H9 (cell line): ENCODE measurements around the gene MAP3K9. TPM values are rescaled to one million over a fixed set of nuclear protein-coding genes. Genes with fewer than 3 reads are reported as not detected.

Experiments
- DNase-seq: peaks from one replicate; pipeline ENCODE4 v3.0.0-alpha.2; 2017
- H2AFZ ChIP-seq: one replicate; pipeline ENCODE4 v1.6.1; 2013; ENCODE audit warnings: mild to moderate bottlenecking, low read length, control low read depth, moderate library complexity
- H2AK5ac ChIP-seq: 2 replicates; pipeline ENCODE4 v1.6.1; 2013; ENCODE audit warnings: low read length, control low read depth, mixed read lengths; ENCODE audit not compliant: insufficient read length
- H2BK120ac ChIP-seq: one replicate; pipeline ENCODE4 v1.6.1; 2013; ENCODE audit warnings: low read depth, mild to moderate bottlenecking, low read length, control low read depth, inconsistent platforms; ENCODE audit not compliant: poor library complexity, severe bottlenecking
- H2BK12ac ChIP-seq: 2 replicates; pipeline ENCODE4 v1.6.1; 2013; ENCODE audit warnings: low read length, control low read depth, mixed read lengths, low read depth; ENCODE audit not compliant: insufficient read length
- H2BK15ac ChIP-seq: 2 replicates; pipeline ENCODE4 v1.6.1; 2013; ENCODE audit warnings: low read depth, low read length, control low read depth
- H2BK20ac ChIP-seq: one replicate; pipeline ENCODE4 v1.6.1; 2013; ENCODE audit warnings: low read depth, mild to moderate bottlenecking, low read length, control low read depth, inconsistent platforms; ENCODE audit not compliant: poor library complexity, severe bottlenecking
- H2BK5ac ChIP-seq: 2 replicates; pipeline ENCODE4 v1.6.1; 2013; ENCODE audit warnings: low read length, control low read depth, mixed read lengths; ENCODE audit not compliant: insufficient read length
- H3K14ac ChIP-seq: 2 replicates; pipeline ENCODE4 v1.6.1; 2013; ENCODE audit warnings: low read length, control low read depth; ENCODE audit not compliant: insufficient read depth
- H3K18ac ChIP-seq: 2 replicates; pipeline ENCODE4 v1.6.1; 2013; ENCODE audit warnings: low read depth, mild to moderate bottlenecking, mixed read lengths, low read length, control low read depth; ENCODE audit not compliant: insufficient read length
- H3K23ac ChIP-seq: 2 replicates; pipeline ENCODE4 v1.6.1; 2013; ENCODE audit warnings: low read length, control low read depth, mixed read lengths, low read depth; ENCODE audit not compliant: insufficient read length
- H3K23me2 ChIP-seq: 2 replicates; pipeline ENCODE4 v1.6.1; 2013; ENCODE audit warnings: low read depth, mild to moderate bottlenecking, mixed read lengths, low read length, control low read depth; ENCODE audit not compliant: insufficient read length, poor library complexity, severe bottlenecking
- H3K27ac ChIP-seq: 2 replicates; pipeline ENCODE4 v1.5.1; 2013; ENCODE audit warnings: low read length, control low read depth, mixed read lengths, low read depth; ENCODE audit not compliant: insufficient read length
- H3K27me3 ChIP-seq: 2 replicates; pipeline ENCODE4 v1.6.1; 2013; ENCODE audit warnings: low read length, control low read depth, inconsistent platforms; ENCODE audit not compliant: insufficient read depth
- H3K4ac ChIP-seq: 2 replicates; pipeline ENCODE4 v1.6.1; 2013; ENCODE audit warnings: low read depth, mild to moderate bottlenecking, control low read depth, inconsistent platforms, low read length, moderate library complexity
- H3K4me1 ChIP-seq: 2 replicates; pipeline ENCODE4 v1.6.1; 2013; ENCODE audit warnings: low read length, control low read depth, inconsistent platforms; ENCODE audit not compliant: insufficient read depth
- H3K4me2 ChIP-seq: 2 replicates; pipeline ENCODE4 v1.6.1; 2013; ENCODE audit warnings: low read length, control low read depth, mixed read lengths; ENCODE audit not compliant: insufficient read length, insufficient read depth
- H3K56ac ChIP-seq: 2 replicates; pipeline ENCODE4 v1.6.1; 2013; ENCODE audit warnings: low read depth, mild to moderate bottlenecking, mixed read lengths, low read length, control low read depth; ENCODE audit not compliant: insufficient read length
- H3K79me1 ChIP-seq: 2 replicates; pipeline ENCODE4 v1.6.1; 2013; ENCODE audit warnings: low read depth, mild to moderate bottlenecking, moderate library complexity, low read length, control low read depth, inconsistent platforms; ENCODE audit not compliant: insufficient read depth, poor library complexity, severe bottlenecking
- H3K79me2 ChIP-seq: 2 replicates; pipeline ENCODE4 v1.6.1; 2013; ENCODE audit warnings: low read length, control low read depth, inconsistent platforms; ENCODE audit not compliant: insufficient read depth
- H3K9ac ChIP-seq: 2 replicates; pipeline ENCODE4 v1.6.1; 2013; ENCODE audit warnings: low read length, control low read depth, mixed read lengths; ENCODE audit not compliant: insufficient read length; ENCODE audit errors: extremely low read depth
- H3K9me3 ChIP-seq: one replicate; pipeline ENCODE4 v1.6.1; 2013; ENCODE audit warnings: low read depth, low read length, inconsistent platforms; ENCODE audit not compliant: control insufficient read depth
- H3T11ph ChIP-seq: one replicate; pipeline ENCODE4 v1.6.1; 2013; ENCODE audit warnings: mild to moderate bottlenecking, low read length, control low read depth, inconsistent platforms
- H4K20me1 ChIP-seq: one replicate; pipeline ENCODE4 v1.6.1; 2013; ENCODE audit not compliant: control insufficient read depth, insufficient read length, insufficient read depth
- H4K5ac ChIP-seq: 2 replicates; pipeline ENCODE4 v1.6.1; 2013; ENCODE audit warnings: low read depth, mild to moderate bottlenecking, mixed read lengths, low read length, control low read depth; ENCODE audit not compliant: insufficient read length
- H4K8ac ChIP-seq: replicated peaks from 2 replicates; pipeline ENCODE4 v1.6.1; 2013; ENCODE audit warnings: low read length, control low read depth, mixed read lengths, low read depth; ENCODE audit not compliant: insufficient read length
- H4K91ac ChIP-seq: 2 replicates; pipeline ENCODE4 v1.6.1; 2013; ENCODE audit warnings: low read depth, mild to moderate bottlenecking, moderate library complexity, mixed read lengths, low read length, control low read depth; ENCODE audit not compliant: insufficient read length
- H3K27ac Mint-ChIP-seq, 3 experiments: 2 replicates in 2 of 3; 3 replicates in 1 of 3; pipeline ENCODE4 v1.8.0; 2020 to 2021; ENCODE audit warnings: mixed read lengths in 3 of 3, mild to moderate bottlenecking in 1 of 3, moderate library complexity in 1 of 3
- H3K27me3 Mint-ChIP-seq: 2 replicates; pipeline ENCODE4 v1.8.0; 2021; ENCODE audit warnings: low read depth, mild to moderate bottlenecking, moderate library complexity, mixed read lengths
- H3K36me3 Mint-ChIP-seq, 3 experiments: 2 replicates in 2 of 3; 3 replicates in 1 of 3; pipeline ENCODE4 v1.8.0; 2020 to 2021; ENCODE audit warnings: low read depth in 3 of 3, mixed read lengths in 3 of 3; ENCODE audit not compliant: insufficient read depth in 1 of 3
- H3K4me1 Mint-ChIP-seq, 2 experiments: 2 replicates each; pipeline ENCODE4 v1.8.0; 2020; ENCODE audit warnings: mixed read lengths in 2 of 2
- H3K4me3 Mint-ChIP-seq, 2 experiments: 2 replicates in 1 of 2; 3 replicates in 1 of 2; pipeline ENCODE4 v1.8.0; 2020 to 2021; ENCODE audit warnings: mild to moderate bottlenecking in 2 of 2, mixed read lengths in 2 of 2, moderate library complexity in 1 of 2
- H3K9me3 Mint-ChIP-seq, 2 experiments: 2 replicates in 1 of 2; 3 replicates in 1 of 2; pipeline ENCODE4 v1.8.0; 2020; ENCODE audit warnings: mild to moderate bottlenecking in 2 of 2, mixed read lengths in 2 of 2, moderate library complexity in 1 of 2
- WGBS: extraction: QIAGEN DNeasy Blood & Tissue Kit; methylation state at CpG from one replicate; pipeline ENCODE4 v1.1.7; 2013; ENCODE audit warnings: missing lambda C conversion rate, low lambda C conversion rate, mixed read lengths; ENCODE audit not compliant: insufficient read length; ENCODE audit errors: extremely low coverage; 5-methylcytosine and 5-hydroxymethylcytosine counted together
- total RNA-seq: library from RNA; stranded (reverse); gene quantifications from 2 replicates; pipeline ENCODE4 v1.2.1, GENCODE V29; 2021
- TF ChIP-seq, protein P1 (sequence below): fragments of 200-600 bp; sonication (generic); conservative IDR thresholded peaks from 3 replicates; pipeline ENCODE4 v1.8.0; 2021; ENCODE audit warnings: antibody characterized with exemption, mild to moderate bottlenecking

Gene MAP3K9
- total RNA-seq, 1 experiment from 2014 or later, result 20.0 TPM

DNA sequence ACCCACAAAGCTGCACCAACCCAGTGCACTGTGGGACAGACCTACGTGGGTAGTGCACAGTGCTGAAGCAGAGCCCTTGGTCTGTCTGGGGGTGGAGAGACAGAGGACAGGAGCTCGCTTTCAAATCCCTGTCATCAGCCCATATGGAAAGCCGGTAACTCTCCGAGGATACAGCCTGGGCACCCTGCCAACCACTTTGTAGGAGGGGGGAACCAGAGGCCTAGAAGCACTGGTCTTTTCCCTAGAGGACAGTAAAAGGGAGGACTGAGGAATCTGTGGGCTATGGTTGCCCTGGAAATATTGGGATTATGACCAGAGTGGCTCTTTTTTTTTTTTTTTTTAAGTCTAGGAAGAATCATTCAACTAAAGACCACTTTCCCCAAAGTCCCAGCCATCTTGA is 74.3 kb downstream of the MAP3K9 start:
- H3K4me3 Mint-ChIP-seq, result no peak overlapping the region
- Histone ChIP-seq H4K20me1 (no peaks in the 10 kb centered on the region), H3T11ph (no peak overlapping the region), H3K27me3 (no peaks in the 10 kb centered on the region), H2BK5ac (no peak overlapping the region), H3K23ac (no peak overlapping the region), H3K9ac (no peak overlapping the region), H3K79me1 (no peaks in the 10 kb centered on the region), H3K14ac (no peak overlapping the region), H3K9me3 (no peaks in the 10 kb centered on the region), H3K18ac (no peak overlapping the region), H3K23me2 (no peaks in the 10 kb centered on the region), H2BK15ac (no peak overlapping the region), H3K4ac (no peak overlapping the region), H2BK12ac (no peak overlapping the region), H2AFZ (no peak overlapping the region), H3K4me1 (no peaks in the 10 kb centered on the region), H4K8ac (no peak overlapping the region), H3K27ac (no peak overlapping the region), H2AK5ac (no peak overlapping the region), H3K4me2 (no peak overlapping the region), H4K5ac (no peak overlapping the region), H4K91ac (no peak overlapping the region), H3K56ac (no peak overlapping the region), H2BK20ac (no peak overlapping the region), H3K79me2 (no peaks in the 10 kb centered on the region), H2BK120ac (no peak overlapping the region)
- TF ChIP-seq, protein P1, sequence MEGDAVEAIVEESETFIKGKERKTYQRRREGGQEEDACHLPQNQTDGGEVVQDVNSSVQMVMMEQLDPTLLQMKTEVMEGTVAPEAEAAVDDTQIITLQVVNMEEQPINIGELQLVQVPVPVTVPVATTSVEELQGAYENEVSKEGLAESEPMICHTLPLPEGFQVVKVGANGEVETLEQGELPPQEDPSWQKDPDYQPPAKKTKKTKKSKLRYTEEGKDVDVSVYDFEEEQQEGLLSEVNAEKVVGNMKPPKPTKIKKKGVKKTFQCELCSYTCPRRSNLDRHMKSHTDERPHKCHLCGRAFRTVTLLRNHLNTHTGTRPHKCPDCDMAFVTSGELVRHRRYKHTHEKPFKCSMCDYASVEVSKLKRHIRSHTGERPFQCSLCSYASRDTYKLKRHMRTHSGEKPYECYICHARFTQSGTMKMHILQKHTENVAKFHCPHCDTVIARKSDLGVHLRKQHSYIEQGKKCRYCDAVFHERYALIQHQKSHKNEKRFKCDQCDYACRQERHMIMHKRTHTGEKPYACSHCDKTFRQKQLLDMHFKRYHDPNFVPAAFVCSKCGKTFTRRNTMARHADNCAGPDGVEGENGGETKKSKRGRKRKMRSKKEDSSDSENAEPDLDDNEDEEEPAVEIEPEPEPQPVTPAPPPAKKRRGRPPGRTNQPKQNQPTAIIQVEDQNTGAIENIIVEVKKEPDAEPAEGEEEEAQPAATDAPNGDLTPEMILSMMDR, result no peak
- no peaks in the 10 kb centered on the region for H3K9me3 Mint-ChIP-seq
- no peak for DNase-seq
- peaks cover 0 to 3% of the 10 kb centered on the region in 2 experiments; a peak in 2 of 4 replicates for H3K4me1 Mint-ChIP-seq
- H3K36me3 Mint-ChIP-seq, result peaks cover 45 to 86% (median 77%) of the 10 kb centered on the region in 3 experiments
- no peaks in the 10 kb centered on the region for H3K27me3 Mint-ChIP-seq
- no peak overlapping the region for H3K27ac Mint-ChIP-seq
- no CpG with 5 or more reads among the region's 4 CpGs for WGBS
